Neural cell (in vitro differentiated cells): ENCODE results near the gene MRPL53. TPM values are rescaled to one million over a fixed set of nuclear protein-coding genes. Genes with fewer than 3 reads are reported as not detected.

Source experiments
- H2AFZ ChIP-seq: fragments of 200-600, 300-800 bp; sonication (generic), shearing (Covaris generic); 2 replicates; pipeline ENCODE4 v1.6.0; 2014; ENCODE audit warnings: low read depth, mild to moderate bottlenecking, antibody characterized with exemption, low read length, moderate library complexity
- H3F3A ChIP-seq: fragments of 200-600 bp; shearing (Covaris generic); 2 replicates; pipeline ENCODE4 v1.6.1; 2016; ENCODE audit warnings: mild to moderate bottlenecking, moderate library complexity, mixed read lengths, antibody characterized with exemption, low read length; ENCODE audit not compliant: insufficient read depth, poor library complexity, severe bottlenecking
- H3K27ac ChIP-seq: fragments of 200-600, 300-800 bp; sonication (generic), shearing (Covaris generic); 2 replicates; pipeline ENCODE4 v1.5.1; 2014; ENCODE audit warnings: mild to moderate bottlenecking, low read length, moderate library complexity
- H3K27me3 ChIP-seq: fragments of 300-800, 200-600 bp; sonication (generic), shearing (Covaris generic); 2 replicates; pipeline ENCODE4 v1.6.0; 2014; ENCODE audit warnings: mild to moderate bottlenecking, low read depth, low read length, moderate library complexity; ENCODE audit not compliant: insufficient read depth
- H3K36me3 ChIP-seq: fragments of 300-800, 200-600 bp; sonication (generic), shearing (Covaris generic); 2 replicates; pipeline ENCODE4 v1.5.1; 2014; ENCODE audit warnings: mild to moderate bottlenecking, antibody characterized with exemption, low read length, moderate library complexity; ENCODE audit not compliant: insufficient read depth
- H3K4me2 ChIP-seq: fragments of 300-800, 200-600 bp; sonication (generic), shearing (Covaris generic); 2 replicates; pipeline ENCODE4 v1.6.0; 2014; ENCODE audit warnings: mild to moderate bottlenecking, low read length
- H3K4me3 ChIP-seq: fragments of 300-800, 200-600 bp; sonication (generic), shearing (Covaris generic); 2 replicates; pipeline ENCODE4 v1.5.1; 2014; ENCODE audit warnings: mild to moderate bottlenecking, low read length, moderate library complexity
- H3K79me2 ChIP-seq: fragments of 200-600 bp; shearing (Covaris generic); replicated peaks from 2 replicates; pipeline ENCODE4 v1.6.0; 2014; ENCODE audit warnings: mild to moderate bottlenecking, low read length, moderate library complexity; ENCODE audit not compliant: insufficient read depth
- H3K9ac ChIP-seq: fragments of 300-800, 200-600 bp; sonication (generic), shearing (Covaris generic); 2 replicates; pipeline ENCODE4 v1.6.1; 2016; ENCODE audit warnings: mild to moderate bottlenecking, low read length, mixed read lengths
- H3K9me2 ChIP-seq: fragments of 200-600 bp; shearing (Covaris generic); 2 replicates; pipeline ENCODE4 v1.6.1; 2016; ENCODE audit warnings: mild to moderate bottlenecking, low read length, mixed read lengths; ENCODE audit not compliant: insufficient read depth
- H3K9me3 ChIP-seq: fragments of 200-600, 300-800 bp; sonication (generic), shearing (Covaris generic); 2 replicates; pipeline ENCODE4 v1.6.1; 2016; ENCODE audit warnings: mild to moderate bottlenecking, mixed run types, low read length, moderate library complexity, mixed read lengths
- H4K20me1 ChIP-seq: fragments of 200-600 bp; shearing (Covaris generic); 2 replicates; pipeline ENCODE4 v1.6.1; 2016; ENCODE audit warnings: mild to moderate bottlenecking, mixed run types; ENCODE audit not compliant: insufficient read depth
- EP300 ChIP-seq: fragments of 450-650 bp; conservative IDR thresholded peaks from 2 replicates; pipeline ENCODE4 v1.6.1; 2014; ENCODE audit warnings: antibody characterized with exemption, mild to moderate bottlenecking, moderate library complexity; ENCODE audit not compliant: poor library complexity, severe bottlenecking
- EZH2 ChIP-seq: fragments of 200-600, 300-800 bp; shearing (Covaris generic), sonication (generic); IDR thresholded peaks from 2 replicates; pipeline ENCODE4 v1.6.1; 2014; ENCODE audit warnings: antibody characterized with exemption, low read length, borderline replicate concordance, mild to moderate bottlenecking; ENCODE audit not compliant: insufficient read depth, poor library complexity, severe bottlenecking
- MXI1 ChIP-seq: fragments of 450-650 bp; conservative IDR thresholded peaks from 2 replicates; pipeline ENCODE4 v1.6.1; 2014; ENCODE audit warnings: antibody characterized with exemption, mild to moderate bottlenecking; ENCODE audit not compliant: poor library complexity, severe bottlenecking
- POLR2AphosphoS5 ChIP-seq: IDR thresholded peaks from 2 replicates; pipeline ENCODE4 v1.6.1; 2012
- RAD21 ChIP-seq: fragments of 450-650 bp; conservative IDR thresholded peaks from 2 replicates; pipeline ENCODE4 v1.6.1; 2014; ENCODE audit warnings: antibody characterized with exemption, mild to moderate bottlenecking, moderate library complexity
- REST ChIP-seq: IDR thresholded peaks from 2 replicates; pipeline ENCODE4 v1.6.1; 2012; ENCODE audit warnings: borderline replicate concordance
- SMC3 ChIP-seq: fragments of 450-650 bp; conservative IDR thresholded peaks from 2 replicates; pipeline ENCODE4 v1.6.1; 2014; ENCODE audit warnings: antibody characterized with exemption, mild to moderate bottlenecking, moderate library complexity; ENCODE audit not compliant: poor library complexity
- TAF1 ChIP-seq: IDR thresholded peaks from 2 replicates; pipeline ENCODE4 v1.6.1; 2012; ENCODE audit warnings: low read depth
- polyA plus RNA-seq: library from polyadenylated mRNA; depleted of rRNA; stranded (reverse); fragments of >200 nt; gene quantifications from 2 replicates; pipeline ENCODE4 v1.2.3, GENCODE V29; 2014
- TF ChIP-seq, protein P1 (sequence below): fragments of 450-650 bp; IDR thresholded peaks from 2 replicates; pipeline ENCODE4 v1.5.1; 2014; ENCODE audit warnings: antibody characterized with exemption, mild to moderate bottlenecking, moderate library complexity; ENCODE audit not compliant: poor library complexity, severe bottlenecking

MRPL53 gene
- polyA plus RNA-seq, 1 donor from 2014 or later = 28.0 TPM

DNA sequence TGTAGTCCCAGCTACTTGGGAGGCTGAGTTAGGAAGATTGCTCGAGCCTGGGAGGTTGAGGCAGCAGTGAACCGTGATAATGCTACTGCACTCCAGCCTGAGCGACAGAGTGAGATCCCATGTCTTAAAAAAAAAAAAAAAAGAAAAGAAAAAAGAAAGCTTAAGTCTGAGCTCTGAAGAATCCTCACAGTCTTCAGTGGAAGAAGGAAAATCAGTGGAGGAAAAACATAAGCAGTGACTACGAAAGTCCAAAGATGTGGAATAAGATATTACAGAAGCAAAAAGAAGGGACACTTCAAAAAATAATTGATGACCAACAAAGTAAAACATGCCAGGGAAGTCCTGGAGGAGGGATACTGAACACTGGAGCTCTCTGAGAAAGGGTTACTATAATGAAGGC lies 37.8 kb upstream of the MRPL53 start:
- Histone ChIP-seq H3K27ac (no peak overlapping the region), H3K9me3 (no peaks in the 10 kb centered on the region), H3K4me2 (no peak overlapping the region), H3K9me2 (no peaks in the 10 kb centered on the region), H4K20me1 (no peaks in the 10 kb centered on the region), H3K27me3 (peaks cover 75% of the 10 kb centered on the region), H3K4me3 (no peak overlapping the region), H3K36me3 (peaks cover 6% of the 10 kb centered on the region), H2AFZ (no peak overlapping the region), H3F3A (peaks cover 3% of the 10 kb centered on the region), H3K79me2 (peaks cover 6% of the 10 kb centered on the region), H3K9ac (no peak overlapping the region)
- TF ChIP-seq POLR2AphosphoS5 (no peak), EZH2 (no peak), EP300 (no peak), SMC3 (no peak), REST (no peak), RAD21 (no peak), MXI1 (no peak), TAF1 (no peak)
- TF ChIP-seq, protein P1, sequence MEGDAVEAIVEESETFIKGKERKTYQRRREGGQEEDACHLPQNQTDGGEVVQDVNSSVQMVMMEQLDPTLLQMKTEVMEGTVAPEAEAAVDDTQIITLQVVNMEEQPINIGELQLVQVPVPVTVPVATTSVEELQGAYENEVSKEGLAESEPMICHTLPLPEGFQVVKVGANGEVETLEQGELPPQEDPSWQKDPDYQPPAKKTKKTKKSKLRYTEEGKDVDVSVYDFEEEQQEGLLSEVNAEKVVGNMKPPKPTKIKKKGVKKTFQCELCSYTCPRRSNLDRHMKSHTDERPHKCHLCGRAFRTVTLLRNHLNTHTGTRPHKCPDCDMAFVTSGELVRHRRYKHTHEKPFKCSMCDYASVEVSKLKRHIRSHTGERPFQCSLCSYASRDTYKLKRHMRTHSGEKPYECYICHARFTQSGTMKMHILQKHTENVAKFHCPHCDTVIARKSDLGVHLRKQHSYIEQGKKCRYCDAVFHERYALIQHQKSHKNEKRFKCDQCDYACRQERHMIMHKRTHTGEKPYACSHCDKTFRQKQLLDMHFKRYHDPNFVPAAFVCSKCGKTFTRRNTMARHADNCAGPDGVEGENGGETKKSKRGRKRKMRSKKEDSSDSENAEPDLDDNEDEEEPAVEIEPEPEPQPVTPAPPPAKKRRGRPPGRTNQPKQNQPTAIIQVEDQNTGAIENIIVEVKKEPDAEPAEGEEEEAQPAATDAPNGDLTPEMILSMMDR = no peak

GRCh38 chr2:74507926-74508520 lies 35.5 kb upstream of the MRPL53 start:
- Histone ChIP-seq H3K27me3 (peaks cover 75% of the 10 kb centered on the region), H3K9ac (peak overlapping the region; percentile 92), H3K4me2 (peak overlapping the region; percentile 57), H2AFZ (peak overlapping the region; percentile 88), H3F3A (peaks cover 3% of the 10 kb centered on the region), H3K27ac (peak overlapping the region; percentile 98), H3K36me3 (peaks cover 7% of the 10 kb centered on the region), H3K9me3 (no peaks in the 10 kb centered on the region), H3K4me3 (peak overlapping the region; percentile 70), H4K20me1 (no peaks in the 10 kb centered on the region), H3K79me2 (peaks cover 6% of the 10 kb centered on the region), H3K9me2 (no peaks in the 10 kb centered on the region)
- no peak for TF ChIP-seq EZH2
- no peak for TF ChIP-seq TAF1
- no peak for TF ChIP-seq SMC3
- TF ChIP-seq POLR2AphosphoS5 = no peak
- TF ChIP-seq EP300 = no peak
- TF ChIP-seq, protein P1 = no peak
- TF ChIP-seq REST = peak; percentile 76
